GM12873 (cell line): ENCODE data around the gene FOXL3.

Source experiments
- CTCF ChIP-seq: IDR thresholded peaks from 2 replicates; pipeline ENCODE4 v1.5.1; 2012; ENCODE audit warnings: low read depth, mild to moderate bottlenecking, moderate library complexity, low read length, control low read depth; ENCODE audit not compliant: insufficient read depth; ENCODE audit errors: missing control alignments

Gene FOXL3

GRCh38 chr7:326809-327232 is 36.9 kb downstream of the FOXL3 start:
- TF ChIP-seq CTCF = no peak

GRCh38 chr7:327233-327931 is 37.4 kb downstream of the FOXL3 start:
- TF ChIP-seq CTCF = no peak

GRCh38 chr7:327991-328702 is 38.2 kb downstream of the FOXL3 start:
- TF ChIP-seq CTCF = no peak

GRCh38 chr7:329691-330281 is 39.8 kb downstream of the FOXL3 start:
- TF ChIP-seq CTCF = no peak

- TF ChIP-seq CTCF = no peak
These were observed 40.7 kb downstream of the FOXL3 start for GRCh38 chr7:330511-331230.

- TF ChIP-seq CTCF = no peak
These were observed 42.1 kb downstream of the FOXL3 start for GRCh38 chr7:332020-332517.
